Measurements from ENCODE around the gene REV1.
"Not testable (repeated sequence)": the region's sequence is repeated elsewhere in the genome, so short reads cannot be mapped to it uniquely, and the experiment has no call there.

The REV1 gene

GRCh38 chr2:99401841-99402240 lies 88.0 kb downstream of the REV1 start:
- ATAC-seq = no peak

GRCh38 chr2:99399795-99400194 lies 90.0 kb downstream of the REV1 start:
- ATAC-seq = no peak

GRCh38 chr2:99399063-99399462 lies 90.8 kb downstream of the REV1 start:
- no peak for ATAC-seq

- ATAC-seq = no peak
Observed at GRCh38 chr2:99398303-99398702, 91.5 kb downstream of the REV1 start.

- ATAC-seq = no peak
Observed at GRCh38 chr2:99397266-99397920, 92.4 kb downstream of the REV1 start.

GRCh38 chr2:99395589-99396130 lies 94.2 kb downstream of the REV1 start:
- no peak for ATAC-seq

- no peak for ATAC-seq
Observed at GRCh38 chr2:99389946-99390345, 99.9 kb downstream of the REV1 start.

GRCh38 chr2:99389371-99389770 lies 100.4 kb downstream of the REV1 start:
- ATAC-seq = no peak

- ATAC-seq = no peak
Observed at GRCh38 chr2:99388892-99389291, 100.9 kb downstream of the REV1 start.

GRCh38 chr2:99386011-99386410 lies 103.8 kb downstream of the REV1 start:
- no peak for ATAC-seq

- ATAC-seq = no peak
Observed at GRCh38 chr2:99382143-99382542, 107.7 kb downstream of the REV1 start.

GRCh38 chr2:99380376-99381010 lies 109.3 kb downstream of the REV1 start:
- no peak for ATAC-seq

- peak; percentile 77 to 87 for ATAC-seq
Observed at GRCh38 chr2:99377879-99378278, 111.9 kb downstream of the REV1 start.

- ATAC-seq = peak in 1 of 2 donors; percentile 10
Observed at GRCh38 chr2:99376254-99376864, 113.5 kb downstream of the REV1 start.

GRCh38 chr2:99374747-99375146 lies 115.1 kb downstream of the REV1 start:
- ATAC-seq = no peak

GRCh38 chr2:99373144-99373543 lies 116.7 kb downstream of the REV1 start:
- ATAC-seq = no peak

- ATAC-seq = not testable (repeated sequence)
Observed at GRCh38 chr2:99368854-99369253, 121.0 kb downstream of the REV1 start.

- no peak for ATAC-seq
Observed at GRCh38 chr2:99365661-99366060, 124.2 kb downstream of the REV1 start.

- ATAC-seq = no peak
Observed at GRCh38 chr2:99356853-99357252, 133.0 kb downstream of the REV1 start.

GRCh38 chr2:99354825-99355224 lies 135.0 kb downstream of the REV1 start:
- ATAC-seq = not testable (repeated sequence)

GRCh38 chr2:99354070-99354469 lies 135.7 kb downstream of the REV1 start:
- ATAC-seq = no peak
